Fibroblast of mammary gland (primary cell): ENCODE measurements around the gene CLRN3.

Experiments used
- DNase-seq: peaks from one replicate; pipeline ENCODE4 v3.0.0-alpha.2; 2010; ENCODE audit warnings: low read depth
- H3K4me3 ChIP-seq: 2 replicates; pipeline ENCODE4 v1.5.1; 2011; ENCODE audit warnings: low read depth, mild to moderate bottlenecking, low read length, moderate library complexity; ENCODE audit not compliant: control insufficient read depth
- CTCF ChIP-seq: conservative IDR thresholded peaks from 2 replicates; pipeline ENCODE4 v1.5.1; 2011; ENCODE audit warnings: low read depth, low read length, inconsistent platforms; ENCODE audit not compliant: control insufficient read depth, insufficient read depth

Gene CLRN3

DNA sequence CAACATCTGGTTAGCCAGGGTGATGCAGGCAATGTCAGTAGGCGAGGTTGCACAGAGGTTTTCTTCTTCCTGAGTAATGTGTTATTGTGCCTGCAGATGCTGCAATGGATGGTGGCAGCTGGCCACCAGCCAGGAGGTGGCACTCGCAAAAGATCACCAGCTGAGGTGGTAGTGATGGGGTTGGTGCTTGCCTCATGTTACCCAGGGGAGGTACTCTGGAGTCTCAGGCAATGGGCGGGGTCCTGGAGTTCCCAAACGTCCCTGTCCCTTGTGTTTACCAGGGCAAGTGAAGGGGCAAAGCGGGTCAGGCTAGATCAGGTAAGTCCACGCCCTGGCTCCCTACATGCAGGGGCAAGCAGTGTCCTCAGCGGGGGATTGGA is 21.1 kb downstream of the CLRN3 start:
- H3K4me3 ChIP-seq, result no peak overlapping the region
- no peak for TF ChIP-seq CTCF
- DNase-seq, result no peak

- H3K4me3 ChIP-seq, result no peak overlapping the region
- TF ChIP-seq CTCF, result no peak
- DNase-seq, result no peak
Measured at GRCh38 chr10:127869329-127869728, 23.4 kb downstream of the CLRN3 start.

GRCh38 chr10:127867805-127868204 is 24.9 kb downstream of the CLRN3 start:
- DNase-seq, result no peak
- H3K4me3 ChIP-seq, result no peak overlapping the region
- no peak for TF ChIP-seq CTCF

- peak; percentile 25 for DNase-seq
- no peak for TF ChIP-seq CTCF
- H3K4me3 ChIP-seq, result no peak overlapping the region
Measured at GRCh38 chr10:127866276-127867013, 26.3 kb downstream of the CLRN3 start.

GRCh38 chr10:127863231-127863825 is 29.4 kb downstream of the CLRN3 start:
- DNase-seq, result peak; percentile 38
- H3K4me3 ChIP-seq, result no peak overlapping the region
- TF ChIP-seq CTCF, result no peak

GRCh38 chr10:127860592-127860991 is 32.1 kb downstream of the CLRN3 start:
- H3K4me3 ChIP-seq, result no peak overlapping the region
- no peak for DNase-seq
- no peak for TF ChIP-seq CTCF
